SH-SY5Y (cell line): ENCODE measurements around the gene GALNT12.

Experiments used
- GATA2 ChIP-seq: IDR thresholded peaks from 2 replicates; pipeline ENCODE4 v1.6.1; 2011; ENCODE audit warnings: mild to moderate bottlenecking, low read depth, low read length
- GATA3 ChIP-seq: IDR thresholded peaks from 2 replicates; pipeline ENCODE4 v1.6.1; 2011; ENCODE audit warnings: low read depth, mild to moderate bottlenecking, low read length, moderate library complexity

GALNT12 gene

DNA sequence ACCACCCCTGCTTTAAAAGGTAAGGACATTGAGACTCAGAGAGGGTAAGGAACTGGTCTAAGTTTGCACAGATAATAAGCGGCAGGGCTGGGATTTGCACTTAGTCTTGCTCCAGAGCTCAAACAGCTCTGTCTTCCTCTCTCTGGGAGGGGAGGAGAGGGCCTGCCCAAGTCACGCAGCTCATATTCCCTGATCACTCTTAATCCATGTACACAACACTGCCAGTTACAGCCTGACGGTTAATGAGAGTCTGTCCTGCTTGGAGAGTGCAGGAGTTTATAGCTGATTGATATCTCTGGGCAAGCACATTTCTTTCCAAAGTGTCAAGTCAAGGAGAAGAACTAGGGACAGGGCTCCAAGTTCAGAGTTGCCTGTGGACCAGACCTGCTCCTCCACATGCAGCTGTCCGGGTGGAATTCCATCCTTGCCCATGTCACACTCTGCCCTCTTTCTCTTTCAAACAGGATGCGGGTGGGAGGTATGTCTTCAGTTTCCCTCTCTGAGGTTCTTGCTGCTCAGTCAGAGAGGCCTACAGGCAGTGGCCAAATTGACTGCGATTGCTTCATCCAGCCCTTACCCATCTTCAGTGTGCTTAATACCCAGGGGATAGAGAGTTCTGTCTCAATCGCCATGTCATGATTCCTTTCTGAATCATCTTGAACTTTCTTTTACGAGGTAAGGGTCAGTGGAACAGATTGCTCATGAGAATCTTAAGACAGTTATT lies 54.5 kb downstream of the GALNT12 start:
- TF ChIP-seq GATA2: no peak
- no peak for TF ChIP-seq GATA3

GRCh38 chr9:98862936-98863335 lies 55.5 kb downstream of the GALNT12 start:
- TF ChIP-seq GATA3: no peak
- TF ChIP-seq GATA2: no peak

- TF ChIP-seq GATA2: no peak
- no peak for TF ChIP-seq GATA3
Observed at GRCh38 chr9:98864281-98865174, 57.1 kb downstream of the GALNT12 start.

DNA sequence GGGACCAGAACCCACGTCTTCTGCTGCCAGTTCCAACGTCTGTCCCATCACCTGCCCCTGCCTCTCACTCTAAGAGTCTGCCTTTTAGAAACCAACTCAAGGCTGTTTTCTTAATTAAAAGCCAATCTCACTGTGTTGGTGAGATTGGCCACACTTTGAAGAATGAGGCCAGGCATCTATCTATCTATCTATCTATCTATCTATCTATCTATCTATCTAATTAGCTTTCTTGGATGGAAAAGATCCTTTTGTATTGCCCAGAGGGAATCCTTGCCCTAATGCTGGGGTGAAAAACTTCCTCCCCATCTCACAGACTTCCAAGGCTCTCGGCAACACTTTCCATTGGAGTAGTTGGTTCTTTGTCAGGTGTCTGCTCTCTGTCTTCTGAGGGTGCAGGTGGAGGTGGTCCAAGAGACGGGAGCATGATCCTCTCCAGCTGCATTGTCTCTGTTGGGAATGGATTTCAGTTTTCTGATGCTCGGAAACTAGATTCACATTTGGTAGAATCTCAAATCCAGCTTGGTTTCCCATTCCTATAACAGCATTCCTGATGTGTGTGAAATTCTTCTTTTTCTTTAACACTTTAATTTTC lies 57.9 kb downstream of the GALNT12 start:
- TF ChIP-seq GATA3 (no peak), GATA2 (no peak)

DNA sequence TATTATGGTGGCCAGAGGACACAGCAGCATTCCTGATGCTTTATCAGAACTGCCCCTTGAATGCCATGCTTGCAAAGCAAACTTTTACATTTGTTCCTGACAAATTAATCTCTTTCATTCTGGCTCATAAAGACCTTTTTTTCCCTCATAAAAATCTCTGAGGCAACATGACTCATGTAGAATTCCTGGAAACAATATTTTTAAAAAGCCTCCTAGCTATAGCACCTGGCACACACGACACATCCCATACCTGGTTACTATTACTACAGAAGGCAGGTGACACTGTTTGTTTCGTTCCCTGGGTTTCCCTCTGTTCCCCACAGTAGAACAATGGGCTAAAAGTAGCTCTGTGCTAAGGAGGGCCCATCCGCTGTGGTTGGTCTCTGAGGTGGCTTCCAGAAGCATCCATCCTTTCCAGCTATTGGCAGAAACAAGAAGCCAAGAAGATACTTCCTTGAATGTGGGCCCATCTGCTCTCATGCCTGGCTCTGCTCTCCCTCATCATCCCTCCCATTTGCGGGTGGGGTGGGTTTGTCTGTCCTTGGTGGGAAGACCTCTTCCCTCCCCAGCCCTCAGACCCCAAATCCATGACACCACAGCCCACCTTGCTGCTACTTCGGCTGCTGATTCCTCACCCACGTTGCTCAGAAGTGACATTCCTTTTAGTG lies 59.1 kb downstream of the GALNT12 start:
- no peak for TF ChIP-seq GATA2
- TF ChIP-seq GATA3: no peak

GRCh38 chr9:98867103-98867428 lies 59.6 kb downstream of the GALNT12 start:
- no peak for TF ChIP-seq GATA2
- TF ChIP-seq GATA3: no peak

DNA sequence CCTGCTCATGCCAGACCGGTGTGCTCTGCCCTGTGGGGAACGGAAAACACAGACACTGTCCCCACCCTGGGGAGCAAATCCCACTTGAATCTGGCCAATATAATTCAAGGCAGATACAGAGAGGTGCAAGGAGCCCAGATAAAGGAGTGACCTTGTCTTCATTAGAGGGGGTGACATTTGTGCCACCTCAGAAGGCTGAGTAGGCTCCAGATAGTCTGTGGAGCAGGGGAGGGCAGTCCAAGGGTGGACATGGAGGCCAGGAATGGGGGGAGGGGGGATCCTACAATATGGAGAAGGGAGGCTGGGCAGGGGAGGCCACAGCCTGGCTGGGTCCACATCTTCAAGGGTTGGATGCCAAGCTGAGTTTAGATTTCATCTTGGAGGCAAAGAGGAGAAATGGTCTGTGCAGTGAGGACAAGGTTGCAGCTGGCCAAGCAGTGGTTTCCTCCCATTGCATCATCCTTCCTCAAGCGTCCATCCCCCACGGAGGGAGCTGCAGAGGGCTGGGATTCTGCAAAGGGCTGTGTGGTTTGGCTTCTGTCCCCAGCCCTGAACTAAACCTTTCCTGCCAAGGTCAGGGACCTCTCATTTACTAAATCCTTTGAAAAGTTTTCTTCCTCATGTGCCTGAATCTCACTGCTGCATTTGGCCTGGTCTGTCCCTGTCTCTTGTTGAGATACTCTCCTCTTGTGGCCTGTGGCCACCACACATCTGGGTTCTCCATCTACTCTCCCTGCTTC lies 60.1 kb downstream of the GALNT12 start:
- TF ChIP-seq GATA2 (no peak), GATA3 (no peak)

GRCh38 chr9:98869078-98869745 lies 61.7 kb downstream of the GALNT12 start:
- TF ChIP-seq GATA3 (no peak), GATA2 (no peak)

GRCh38 chr9:98869866-98870265 lies 62.4 kb downstream of the GALNT12 start:
- no peak for TF ChIP-seq GATA2
- no peak for TF ChIP-seq GATA3

DNA sequence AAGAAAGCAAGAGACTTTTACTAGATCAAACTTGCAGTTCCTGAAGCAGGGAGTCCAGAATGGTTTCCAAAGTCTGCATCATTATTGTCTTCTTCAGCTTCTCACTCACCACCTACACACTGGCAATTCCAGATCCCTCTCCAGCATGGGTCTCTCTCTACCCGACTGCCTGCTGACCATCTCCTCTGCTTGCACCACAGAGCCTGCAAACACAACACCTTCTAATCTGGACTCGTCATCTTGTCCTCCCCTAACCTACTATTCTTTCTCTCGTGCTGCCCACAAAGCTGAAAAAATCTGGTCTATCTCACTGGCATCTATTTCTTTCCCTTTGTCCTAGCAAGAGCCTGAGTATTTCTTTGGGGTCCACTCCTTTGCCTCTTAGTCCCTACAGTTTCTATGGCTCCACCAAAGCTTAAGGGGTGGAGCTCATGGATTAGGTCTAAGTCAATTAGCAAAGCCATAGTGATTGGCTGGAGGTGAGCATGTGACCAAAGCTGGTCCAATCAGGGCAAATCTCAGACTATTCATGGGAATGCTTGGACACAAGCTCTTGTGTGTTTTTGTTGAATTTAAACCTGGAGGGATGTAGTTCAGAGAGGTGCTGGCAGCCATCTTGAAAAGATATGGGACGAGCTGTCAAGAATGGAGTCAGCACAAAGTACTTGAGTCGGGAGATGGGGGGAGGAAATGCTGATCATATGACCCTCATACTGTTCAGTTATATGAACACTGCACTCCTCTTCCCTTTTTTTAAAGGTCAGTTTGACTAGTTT lies 63.5 kb downstream of the GALNT12 start:
- TF ChIP-seq GATA3 (no peak), GATA2 (no peak)

GRCh38 chr9:98871558-98872065 lies 64.1 kb downstream of the GALNT12 start:
- TF ChIP-seq GATA2 (no peak), GATA3 (no peak)

GRCh38 chr9:98873526-98873925 lies 66.1 kb downstream of the GALNT12 start:
- TF ChIP-seq GATA2: no peak
- no peak for TF ChIP-seq GATA3
